ENCODE data around the gene TMEM272.

The TMEM272 gene

DNA sequence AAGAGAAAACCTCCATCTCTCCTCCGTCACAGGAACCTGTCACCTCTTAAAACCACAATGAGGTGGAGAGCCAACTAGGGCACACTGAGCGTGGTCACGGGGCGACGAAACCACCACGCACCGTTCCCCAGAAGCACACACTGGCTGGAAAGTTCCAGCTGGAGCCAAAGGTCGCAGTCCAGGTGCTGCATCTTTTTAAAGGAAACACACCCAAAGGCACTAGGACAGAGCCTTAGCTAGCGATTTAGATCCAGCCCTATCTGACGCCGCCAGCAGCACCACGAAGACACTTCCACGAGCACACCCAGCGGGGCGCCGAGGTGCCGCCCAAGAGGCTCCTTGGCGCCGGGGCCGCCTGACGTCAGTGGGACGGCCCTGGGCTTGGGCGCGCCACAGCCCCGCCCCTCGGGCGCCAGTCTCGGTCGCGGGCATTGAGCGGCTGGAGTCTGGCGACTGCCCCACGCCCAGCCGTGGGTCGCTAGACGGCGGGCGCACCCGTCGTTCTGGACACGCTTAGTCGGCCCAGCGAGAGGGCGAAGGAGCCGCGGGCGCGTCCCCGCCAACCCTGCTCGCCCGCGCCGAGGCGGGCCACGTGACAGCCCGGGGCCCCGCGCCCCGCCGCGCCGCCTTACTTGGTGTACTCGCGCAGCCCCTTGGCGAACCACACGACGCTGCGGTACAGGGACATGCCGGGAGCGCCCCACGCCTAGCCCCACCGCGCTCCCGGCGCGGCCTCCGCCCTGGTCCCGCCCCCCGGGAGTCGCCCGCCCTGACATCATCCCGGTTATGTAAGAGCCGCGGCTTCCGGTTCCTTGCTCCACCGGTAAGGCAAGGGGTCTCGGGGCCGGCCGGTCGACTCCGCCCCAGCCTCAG, 41.3 kb downstream of the TMEM272 start, which contains the start of gene DHRS12:
DHRS12 (minus strand) TSS at position 742 of the 873 bp plus-strand sequence. CDS start 4,504 bp downstream, outside the sequence.
- DNase-seq = peak; percentile 89

GRCh38 chr13:51802631-51803418, 42.2 kb downstream of the TMEM272 start:
- DNase-seq = peak; percentile 60

DNA sequence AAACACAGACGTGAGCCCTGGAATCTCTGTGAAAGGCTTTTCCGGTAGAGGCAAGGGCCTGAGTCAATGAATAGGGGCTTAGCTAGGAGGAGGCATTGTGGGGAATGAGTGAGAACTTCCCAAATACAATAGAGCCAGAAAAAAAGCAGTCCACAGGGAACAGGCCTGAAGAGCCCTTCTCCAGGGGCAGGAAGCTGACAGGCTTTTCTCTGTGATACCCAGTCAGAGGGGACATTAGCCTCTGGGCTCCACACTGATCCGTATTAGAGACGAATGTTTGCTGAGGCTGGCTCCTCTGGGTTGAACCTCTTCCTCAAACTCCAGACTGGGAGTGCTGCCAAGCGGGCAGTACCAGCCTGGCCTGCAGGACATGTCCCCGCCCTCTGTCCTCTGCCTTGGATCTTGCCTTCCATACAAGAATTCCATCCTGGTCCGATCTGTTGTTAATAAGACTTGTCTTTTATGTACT, 43.3 kb downstream of the TMEM272 start:
- DNase-seq = peak; percentile 85

DNA sequence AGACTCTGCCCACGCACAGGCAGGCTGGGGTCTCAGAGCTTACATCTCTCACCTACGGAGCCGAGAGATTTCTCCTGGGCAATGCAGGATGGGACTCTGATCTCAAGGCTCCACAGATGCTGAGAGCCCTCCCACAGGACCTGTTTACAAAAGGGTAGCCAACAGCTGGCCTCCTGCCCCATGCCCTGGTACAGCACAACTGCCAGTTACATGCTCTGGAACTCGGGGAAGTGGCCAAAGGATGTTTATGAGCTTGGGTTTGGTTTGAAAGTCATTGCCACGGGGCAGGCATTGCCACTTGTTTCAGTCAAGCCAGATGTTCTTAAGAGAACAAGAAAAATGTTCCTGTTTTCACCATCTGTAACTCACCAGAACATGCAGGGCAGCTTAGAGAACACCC, 44.5 kb downstream of the TMEM272 start:
- DNase-seq = no peak

DNA sequence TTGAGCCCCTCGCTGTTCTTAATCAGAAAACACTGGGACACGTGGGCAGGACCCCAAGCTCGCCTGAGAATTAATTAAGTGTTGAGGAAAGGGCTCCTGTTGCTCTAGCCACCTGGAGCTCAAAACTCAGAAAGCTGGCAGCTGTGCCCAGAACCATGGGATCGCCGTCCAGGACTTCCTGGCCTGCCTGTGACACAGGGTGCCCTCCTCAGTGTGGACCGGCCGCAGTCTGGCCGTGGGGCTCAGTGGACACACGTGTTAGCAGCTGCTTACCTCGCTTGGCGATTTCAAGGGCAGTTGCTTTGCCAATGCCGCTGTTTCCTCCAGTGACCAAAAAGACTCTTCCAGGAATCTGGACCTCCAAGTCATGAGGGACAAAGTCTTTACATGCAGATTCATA, 45.7 kb downstream of the TMEM272 start:
- DNase-seq = no peak

DNA sequence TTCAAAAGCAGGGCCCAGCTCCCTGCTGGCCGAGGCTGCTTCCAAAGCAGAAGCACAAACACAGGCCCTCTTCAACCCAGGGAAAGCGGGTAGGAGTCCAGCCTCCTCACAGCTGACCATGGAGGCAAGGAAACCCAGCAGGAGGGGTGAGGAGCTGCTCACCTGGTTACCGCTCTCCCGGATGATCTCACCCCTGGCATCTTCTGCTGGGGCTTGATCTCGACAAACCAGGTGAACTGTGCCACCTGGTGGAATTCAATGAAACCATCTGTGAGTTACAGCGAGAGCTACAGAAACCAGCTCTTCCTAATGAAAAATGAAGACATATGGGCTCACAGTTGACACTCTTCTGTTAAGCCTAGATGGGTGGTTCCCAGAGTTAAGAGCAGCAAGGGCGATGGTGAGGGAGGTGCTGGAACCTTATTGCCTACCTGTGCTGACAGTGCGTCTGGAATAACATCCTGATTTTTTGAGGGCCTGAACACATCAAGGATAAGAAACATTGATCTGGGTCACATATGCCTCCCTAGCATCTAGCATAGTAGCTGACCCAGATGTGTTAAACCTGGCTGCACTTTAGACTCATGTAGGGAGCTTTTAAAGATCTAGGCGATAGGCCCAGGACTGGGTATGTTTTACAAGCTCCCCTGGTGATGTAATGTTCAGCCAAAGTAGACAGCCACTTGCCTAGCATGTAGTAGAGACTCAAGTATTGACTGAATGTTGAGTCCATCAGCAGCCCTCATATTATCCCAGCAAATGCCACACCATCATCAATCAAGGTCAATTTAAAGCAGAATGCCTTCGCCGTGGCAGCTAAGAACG, 47.1 kb downstream of the TMEM272 start:
- DNase-seq = peak; percentile 41

DNA sequence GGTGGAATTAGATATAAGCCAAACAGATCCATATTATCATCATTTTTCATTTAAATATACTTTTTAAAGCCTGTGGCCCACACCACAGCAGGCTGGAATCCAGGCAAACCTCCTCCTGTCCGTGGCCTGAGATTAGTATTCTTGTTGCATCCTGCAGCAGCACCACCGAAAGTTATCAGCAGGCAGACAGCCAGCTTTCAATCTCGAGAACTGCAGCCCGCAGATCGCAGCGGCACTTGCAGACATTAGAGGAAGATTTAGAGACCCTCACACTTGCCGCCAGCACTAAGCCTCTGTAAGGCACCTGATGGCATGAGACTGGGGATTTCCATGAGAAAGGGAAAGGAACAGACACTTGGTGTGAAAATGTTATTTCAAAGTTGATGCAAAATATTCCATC, 48.4 kb downstream of the TMEM272 start:
- DNase-seq = no peak

DNA sequence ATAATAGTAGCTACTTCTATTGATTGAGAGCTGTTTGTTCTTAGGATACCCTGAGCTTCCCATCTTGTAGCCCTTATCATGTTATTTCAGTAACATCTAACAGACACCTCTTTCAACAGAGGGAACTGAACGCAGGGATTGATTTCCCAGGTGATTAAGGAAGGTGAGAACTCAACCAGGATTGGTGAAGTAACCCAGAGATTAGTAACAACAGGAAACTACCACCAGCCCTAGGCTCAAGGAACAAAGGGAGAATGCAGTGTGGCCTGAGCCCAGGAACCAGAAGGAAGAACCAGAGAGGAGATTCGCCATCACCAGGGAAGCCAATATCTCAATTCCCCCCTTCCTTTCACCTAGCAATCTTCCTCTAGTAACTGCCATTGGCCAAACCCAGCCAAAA, 49.6 kb downstream of the TMEM272 start:
- no peak for DNase-seq

- no peak for DNase-seq
Observed at GRCh38 chr13:51794964-51795363, 50.0 kb downstream of the TMEM272 start.

DNA sequence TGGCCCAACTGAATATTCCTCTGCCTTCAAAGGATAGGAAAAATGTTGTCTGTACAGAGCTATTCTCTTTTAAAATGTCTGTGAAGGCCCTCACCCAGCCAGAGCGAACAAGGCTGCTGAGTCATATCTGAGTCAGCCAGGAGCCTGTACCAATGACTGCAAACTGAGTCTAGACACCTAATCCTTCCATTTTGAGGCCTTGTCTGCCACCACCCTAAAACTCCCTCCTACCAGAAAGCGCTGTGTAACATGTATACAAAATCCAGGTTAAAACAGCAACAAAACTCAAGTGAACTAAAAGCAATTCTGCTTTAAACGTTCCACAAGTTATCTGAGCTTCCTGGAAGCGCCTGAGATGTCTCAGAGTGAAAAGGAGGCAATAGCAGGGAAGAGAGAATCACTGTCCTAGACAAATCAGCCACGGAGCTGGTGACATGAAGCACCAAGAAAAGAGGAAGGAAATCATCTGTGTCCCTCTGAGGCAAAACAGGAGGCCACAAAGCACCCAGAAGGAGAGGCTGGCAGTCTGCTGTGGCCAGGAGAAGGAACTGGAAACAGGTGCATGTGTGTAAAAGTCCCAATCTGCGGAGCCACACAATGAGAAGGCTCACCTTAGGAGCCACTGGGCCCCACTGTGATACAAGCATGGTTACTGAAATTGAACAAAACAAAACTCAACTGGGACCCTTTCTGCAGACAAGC, 51.3 kb downstream of the TMEM272 start:
- no peak for DNase-seq

GRCh38 chr13:51786425-51787265, 58.3 kb downstream of the TMEM272 start:
- no peak for DNase-seq

- peak; percentile 25 for DNase-seq
Observed at GRCh38 chr13:51785712-51786424, 59.1 kb downstream of the TMEM272 start.

DNA sequence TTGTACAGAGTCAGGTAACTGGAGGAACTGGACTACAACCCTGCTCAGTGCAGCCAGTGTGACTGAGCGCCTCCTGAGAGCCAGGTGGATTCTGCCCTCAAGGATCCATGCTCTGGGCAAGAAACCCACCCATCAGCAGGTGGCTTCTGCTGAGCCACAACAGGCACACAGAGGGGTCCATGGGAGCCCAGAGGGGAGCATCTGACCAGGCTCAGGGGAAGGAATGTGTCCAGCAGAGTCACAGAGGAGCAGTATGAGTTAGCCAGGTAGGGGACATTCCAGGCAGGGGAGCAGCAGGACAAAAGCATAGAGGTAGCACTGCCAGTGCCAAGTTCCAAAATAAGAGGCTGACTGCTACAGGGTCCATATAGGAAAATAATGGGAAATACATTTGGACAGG, 60.9 kb downstream of the TMEM272 start:
- no peak for DNase-seq

DNA sequence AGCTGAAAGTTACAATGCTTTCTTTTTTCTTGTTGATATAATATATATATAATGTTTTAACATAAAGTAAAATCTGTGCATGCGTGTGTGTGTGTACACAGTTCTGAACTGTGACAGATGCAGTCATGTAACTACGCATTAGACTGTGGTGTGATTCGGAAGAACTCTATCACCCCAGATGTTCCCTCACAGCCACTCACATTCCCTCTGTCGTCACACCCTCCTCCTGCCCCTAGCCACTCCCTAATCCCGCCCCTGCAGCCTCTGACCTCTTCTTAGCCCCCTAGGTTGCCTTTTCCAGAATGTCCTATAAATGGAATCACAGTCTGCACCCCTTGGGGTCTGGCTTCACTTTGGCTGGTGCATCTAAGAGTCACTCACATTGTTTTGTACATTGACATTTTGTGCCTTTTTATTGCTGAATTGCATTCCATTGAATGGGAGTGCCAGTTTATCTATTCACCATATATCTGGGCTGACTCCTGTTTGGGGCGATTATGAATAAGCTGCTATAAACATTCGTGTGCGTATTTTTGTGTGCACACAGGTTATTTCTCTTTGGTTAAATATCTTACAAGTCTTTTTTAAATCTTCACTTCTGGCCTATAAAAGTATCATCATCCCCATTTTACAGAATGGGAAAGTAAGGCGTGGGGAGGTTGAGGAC, 61.4 kb downstream of the TMEM272 start:
- DNase-seq = no peak

DNA sequence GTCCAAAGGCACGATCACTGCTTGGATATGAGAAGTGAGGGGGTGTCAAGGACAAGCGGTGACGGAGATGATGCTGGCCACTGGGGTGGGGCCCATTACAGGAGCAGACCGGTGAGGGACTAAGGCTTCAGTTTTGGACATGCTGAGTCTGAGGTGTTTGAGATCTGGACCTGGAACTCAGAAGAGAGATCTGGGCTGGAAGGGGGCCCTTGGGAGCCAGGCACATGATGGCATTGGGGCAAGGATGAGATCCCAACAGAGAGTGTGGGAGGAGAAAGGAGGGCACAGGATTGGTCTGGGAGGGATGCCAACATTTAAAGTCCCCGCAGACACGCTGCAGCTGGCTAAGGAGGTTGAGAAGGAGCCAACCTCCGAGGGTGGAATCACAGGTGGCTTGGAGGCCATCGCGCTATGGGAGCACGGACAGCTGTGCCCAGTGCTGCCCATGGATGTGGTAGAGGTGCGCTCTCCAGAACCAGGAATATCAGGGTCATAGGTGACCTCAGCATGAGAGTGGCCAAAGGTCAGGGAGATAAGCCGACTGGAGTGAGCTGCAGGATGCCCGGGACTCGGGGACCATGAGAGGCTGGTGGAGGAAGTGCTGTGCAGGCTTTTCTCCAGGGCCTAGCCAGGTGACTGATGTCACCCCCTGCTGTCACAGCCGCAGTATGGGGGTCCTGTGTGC, 62.8 kb downstream of the TMEM272 start:
- no peak for DNase-seq

DNA sequence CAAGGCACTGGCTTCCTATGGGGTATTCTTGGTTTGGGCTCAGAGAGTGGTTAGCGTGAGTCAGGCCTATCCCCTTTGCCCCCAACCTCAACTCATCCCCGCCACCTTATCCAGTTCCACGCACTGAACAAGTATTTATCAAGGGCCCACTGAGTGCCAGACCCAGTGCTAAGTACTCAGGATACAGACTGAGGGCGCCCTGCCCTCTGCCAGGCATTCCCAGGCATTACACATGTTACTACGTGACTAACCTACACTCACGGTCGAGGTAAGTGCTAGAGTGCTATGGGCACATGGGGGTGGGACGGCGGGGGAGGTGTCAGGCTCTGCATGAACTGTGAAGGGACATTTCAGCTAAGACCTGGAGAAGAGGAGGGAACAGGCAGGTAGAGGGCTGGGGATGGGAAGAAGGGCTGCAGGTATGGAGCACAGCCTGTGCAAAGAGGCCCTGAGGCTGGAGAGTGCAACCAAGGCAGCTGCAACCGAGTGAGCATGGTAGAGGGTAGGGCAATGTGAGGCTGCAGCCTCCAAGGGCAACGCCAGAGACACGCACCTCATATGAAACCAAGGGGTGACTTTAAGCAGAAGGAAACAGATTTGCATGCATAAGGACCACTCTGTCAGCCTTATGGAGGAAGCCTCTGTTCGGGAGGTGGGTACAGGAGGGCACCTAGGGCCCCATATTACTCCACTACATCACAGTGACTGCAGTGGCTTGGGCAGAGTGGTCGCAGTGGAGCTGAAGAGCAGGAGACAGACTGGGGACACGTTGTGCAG, 63.5 kb downstream of the TMEM272 start:
- DNase-seq = no peak

DNA sequence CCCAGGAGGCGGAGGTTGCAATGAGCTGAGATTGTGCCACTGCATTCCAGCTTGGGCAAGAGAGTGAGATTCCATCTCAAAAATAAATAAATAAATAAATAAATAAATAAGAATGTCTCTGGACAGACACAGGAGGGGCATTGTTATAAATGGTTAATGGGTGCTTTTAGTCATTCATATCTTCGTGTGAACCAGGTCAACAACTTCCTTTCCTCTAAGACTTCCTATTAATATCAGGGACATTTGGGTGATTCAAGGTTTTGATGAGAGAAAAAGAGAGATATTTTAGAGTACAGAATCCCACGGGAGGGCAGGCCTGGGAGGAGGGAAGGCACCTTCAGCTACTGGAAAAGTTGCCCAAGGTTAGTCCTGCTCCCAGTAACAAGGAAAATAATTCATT, 64.9 kb downstream of the TMEM272 start:
- DNase-seq = no peak

DNA sequence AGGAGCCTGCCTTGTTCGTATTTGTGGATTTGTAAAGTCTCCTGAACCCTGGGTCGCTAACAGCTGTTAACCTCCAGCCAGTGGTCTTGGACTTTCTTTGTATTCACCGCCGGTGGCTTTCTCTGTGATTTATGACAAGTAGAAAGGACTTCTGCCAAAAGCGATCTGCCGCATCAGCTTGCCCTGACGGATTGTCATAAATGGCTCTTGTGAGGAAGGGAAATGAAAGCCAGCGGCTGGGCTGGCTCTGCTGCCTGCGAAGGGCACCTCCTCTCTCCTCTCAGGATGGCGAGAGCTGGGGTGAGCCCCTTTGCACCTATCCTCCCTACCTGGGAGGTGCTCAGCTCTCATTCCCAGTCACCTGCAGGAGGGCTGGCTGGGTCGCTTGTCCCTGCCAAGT, 66.6 kb downstream of the TMEM272 start:
- no peak for DNase-seq

- DNase-seq = no peak
Observed at GRCh38 chr13:51777921-51778320, 67.1 kb downstream of the TMEM272 start.

Measured in midbrain (tissue), 1 donor.